HTERT RPE-1 (cell line): ENCODE results near the gene CEP89.
"Not testable (repeated sequence)": the region's sequence is repeated elsewhere in the genome, so short reads cannot be mapped to it uniquely, and the experiment has no call there.

Experiments
- in situ Hi-C: fragments of 300-500 bp; cut with MboI; formaldehyde crosslinking; loops from 4 replicates; pipeline ENCODE4 v1.14.3; 2020; ENCODE audit warnings: low sequenced_read_pairs

Gene CEP89

GRCh38 chr19:32872391-32872790, 99.4 kb downstream of the CEP89 start:
- in situ Hi-C loops = no loop called here

GRCh38 chr19:32870981-32871451, 100.7 kb downstream of the CEP89 start:
- in situ Hi-C loops = no loop called here

- in situ Hi-C loops = no loop called here
Measured at GRCh38 chr19:32869966-32870573, 101.7 kb downstream of the CEP89 start.

GRCh38 chr19:32869369-32869965, 102.3 kb downstream of the CEP89 start, which contains the start of gene SLC7A9:
SLC7A9 (minus strand) TSS chr19:32869767; CDS start chr19:32868534, 1,233 bp downstream.
- in situ Hi-C loops = no loop called here

GRCh38 chr19:32868206-32868950, 103.4 kb downstream of the CEP89 start:
- in situ Hi-C loops = no loop called here

- in situ Hi-C loops = not testable (repeated sequence)
Measured at GRCh38 chr19:32867436-32867835, 104.3 kb downstream of the CEP89 start.

GRCh38 chr19:32866564-32867265, 105.0 kb downstream of the CEP89 start:
- in situ Hi-C loops = no loop called here

- in situ Hi-C loops = no loop called here
Measured at GRCh38 chr19:32866061-32866460, 105.7 kb downstream of the CEP89 start.

- in situ Hi-C loops = no loop called here
Measured at GRCh38 chr19:32865326-32865725, 106.4 kb downstream of the CEP89 start.

- in situ Hi-C loops = no loop called here
Measured at GRCh38 chr19:32864318-32865007, 107.3 kb downstream of the CEP89 start.

GRCh38 chr19:32863841-32864240, 107.9 kb downstream of the CEP89 start:
- in situ Hi-C loops = no loop called here

GRCh38 chr19:32863301-32863700, 108.5 kb downstream of the CEP89 start:
- in situ Hi-C loops = no loop called here

GRCh38 chr19:32862741-32863140, 109.0 kb downstream of the CEP89 start:
- in situ Hi-C loops = no loop called here

GRCh38 chr19:32862173-32862572, 109.6 kb downstream of the CEP89 start:
- in situ Hi-C loops = no loop called here

- in situ Hi-C loops = no loop called here
Measured at GRCh38 chr19:32861596-32861995, 110.2 kb downstream of the CEP89 start.

- in situ Hi-C loops = no loop called here
Measured at GRCh38 chr19:32859591-32859990, 112.2 kb downstream of the CEP89 start.

- in situ Hi-C loops = no loop called here
Measured at GRCh38 chr19:32858559-32858958, 113.2 kb downstream of the CEP89 start.

GRCh38 chr19:32858155-32858554, 113.6 kb downstream of the CEP89 start:
- in situ Hi-C loops = no loop called here

- in situ Hi-C loops = no loop called here
Measured at GRCh38 chr19:32857584-32857983, 114.2 kb downstream of the CEP89 start.

GRCh38 chr19:32856818-32857217, 114.9 kb downstream of the CEP89 start:
- in situ Hi-C loops = not testable (repeated sequence)

- in situ Hi-C loops = no loop called here
Measured at GRCh38 chr19:32852216-32852615, 119.5 kb downstream of the CEP89 start.
